HUES6 (cell line): Measurements from ENCODE around the gene NKIRAS1.
"Not testable (repeated sequence)": the region's sequence is repeated elsewhere in the genome, so short reads cannot be mapped to it uniquely, and the experiment has no call there.

Experiments
- H3K27ac ChIP-seq: 2 replicates; pipeline ENCODE4 v1.7.0; 2013; ENCODE audit warnings: low read depth, mild to moderate bottlenecking, low read length, inconsistent platforms
- H3K27me3 ChIP-seq: 2 replicates; pipeline ENCODE4 v1.6.1; 2013; ENCODE audit warnings: low read length; ENCODE audit not compliant: control insufficient read depth, insufficient read depth
- H3K36me3 ChIP-seq: 2 replicates; pipeline ENCODE4 v1.6.1; 2013; ENCODE audit warnings: low read length; ENCODE audit not compliant: control insufficient read depth, insufficient read depth
- H3K4me1 ChIP-seq: 2 replicates; pipeline ENCODE4 v1.6.1; 2013; ENCODE audit warnings: low read length; ENCODE audit not compliant: control insufficient read depth, insufficient read depth
- H3K4me3 ChIP-seq: 2 replicates; pipeline ENCODE4 v1.5.1; 2013; ENCODE audit warnings: low read depth, low read length
- H3K9ac ChIP-seq: one replicate; pipeline ENCODE4 v1.6.1; 2013; ENCODE audit warnings: mild to moderate bottlenecking, low read length
- H3K9me3 ChIP-seq: 2 replicates; pipeline ENCODE4 v1.6.1; 2013; ENCODE audit warnings: low read depth, low read length; ENCODE audit not compliant: control insufficient read depth, insufficient read depth

The NKIRAS1 gene

GRCh38 chr3:23881993-23882392, 34.8 kb downstream of the NKIRAS1 start:
- H3K4me1 ChIP-seq, H3K27ac ChIP-seq, H3K9ac ChIP-seq, H3K4me3 ChIP-seq, H3K27me3 ChIP-seq: not testable (repeated sequence)
- Histone ChIP-seq H3K9me3 (peaks cover 22% of the 10 kb centered on the region), H3K36me3 (peaks cover 24% of the 10 kb centered on the region)

GRCh38 chr3:23880703-23881339, 36.0 kb downstream of the NKIRAS1 start:
- H3K27ac ChIP-seq = no peak overlapping the region
- H3K27me3 ChIP-seq = no peaks in the 10 kb centered on the region
- no peaks in the 10 kb centered on the region for H3K4me1 ChIP-seq
- peaks cover 24% of the 10 kb centered on the region for H3K36me3 ChIP-seq
- H3K4me3 ChIP-seq = no peak overlapping the region
- H3K9ac ChIP-seq = no peak overlapping the region
- H3K9me3 ChIP-seq = peaks cover 22% of the 10 kb centered on the region

- peaks cover 24% of the 10 kb centered on the region for H3K36me3 ChIP-seq
Measured at GRCh38 chr3:23879485-23879884, 37.3 kb downstream of the NKIRAS1 start.

GRCh38 chr3:23877329-23877980, 39.3 kb downstream of the NKIRAS1 start:
- peaks cover 22% of the 10 kb centered on the region for H3K9me3 ChIP-seq
- H3K4me3 ChIP-seq = no peak overlapping the region
- H3K27me3 ChIP-seq = no peaks in the 10 kb centered on the region
- no peak overlapping the region for H3K27ac ChIP-seq
- peaks cover 22% of the 10 kb centered on the region for H3K36me3 ChIP-seq
- 0 out of 2 replicates have a peak, but pooled peaks cover 2% of the 10 kb centered on the region for H3K4me1 ChIP-seq
- H3K9ac ChIP-seq = no peak overlapping the region

More at GRCh38 chr3:23879485-23879884, 37.3 kb downstream of the NKIRAS1 start:
- Histone ChIP-seq H3K9me3 (peaks cover 22% of the 10 kb centered on the region), H3K27ac (no peak overlapping the region), H3K4me1 (0 out of 2 replicates have a peak, but pooled peaks cover 2% of the 10 kb centered on the region), H3K4me3 (no peak overlapping the region), H3K9ac (no peak overlapping the region), H3K27me3 (no peaks in the 10 kb centered on the region)

- Histone ChIP-seq H3K27me3 (no peaks in the 10 kb centered on the region), H3K27ac (no peak overlapping the region), H3K9ac (no peak overlapping the region), H3K4me1 (0 out of 2 replicates have a peak, but pooled peaks cover 2% of the 10 kb centered on the region), H3K4me3 (no peak overlapping the region), H3K36me3 (peaks cover 18% of the 10 kb centered on the region), H3K9me3 (peaks cover 22% of the 10 kb centered on the region)
Measured at GRCh38 chr3:23876923-23877322, 39.9 kb downstream of the NKIRAS1 start.

GRCh38 chr3:23875113-23875725, 41.6 kb downstream of the NKIRAS1 start:
- Histone ChIP-seq H3K4me1 (0 out of 2 replicates have a peak, but pooled peaks cover 2% of the 10 kb centered on the region), H3K9ac (no peak overlapping the region), H3K9me3 (peaks cover 22% of the 10 kb centered on the region), H3K4me3 (no peak overlapping the region), H3K27me3 (no peaks in the 10 kb centered on the region), H3K36me3 (peaks cover 15% of the 10 kb centered on the region), H3K27ac (no peak overlapping the region)

- H3K4me1 ChIP-seq = 0 out of 2 replicates have a peak, but pooled peaks cover 2% of the 10 kb centered on the region
- peaks cover 22% of the 10 kb centered on the region for H3K9me3 ChIP-seq
- H3K27me3 ChIP-seq = no peaks in the 10 kb centered on the region
- peaks cover 15% of the 10 kb centered on the region for H3K36me3 ChIP-seq
- H3K4me3 ChIP-seq = no peak overlapping the region
- no peak overlapping the region for H3K9ac ChIP-seq
- H3K27ac ChIP-seq = no peak overlapping the region
Measured at GRCh38 chr3:23874359-23875112, 42.3 kb downstream of the NKIRAS1 start.

- Histone ChIP-seq H3K9me3 (peaks cover 17% of the 10 kb centered on the region), H3K27me3 (no peaks in the 10 kb centered on the region), H3K4me3 (no peak overlapping the region), H3K27ac (no peak overlapping the region), H3K9ac (no peak overlapping the region), H3K36me3 (peaks cover 11% of the 10 kb centered on the region), H3K4me1 (0 out of 2 replicates have a peak, but pooled peaks cover 2% of the 10 kb centered on the region)
Measured at GRCh38 chr3:23873941-23874340, 42.8 kb downstream of the NKIRAS1 start.

GRCh38 chr3:23872330-23872729, 44.5 kb downstream of the NKIRAS1 start:
- Histone ChIP-seq H3K36me3 (no peaks in the 10 kb centered on the region), H3K27ac (no peak overlapping the region), H3K27me3 (no peaks in the 10 kb centered on the region), H3K4me3 (no peak overlapping the region), H3K4me1 (0 out of 2 replicates have a peak, but pooled peaks cover 2% of the 10 kb centered on the region), H3K9me3 (peaks cover 2% of the 10 kb centered on the region; the same call in 1 of the 2 replicates), H3K9ac (no peak overlapping the region)

GRCh38 chr3:23871361-23871760, 45.4 kb downstream of the NKIRAS1 start:
- H3K4me1 ChIP-seq, H3K9me3 ChIP-seq, H3K4me3 ChIP-seq, H3K36me3 ChIP-seq, H3K9ac ChIP-seq, H3K27me3 ChIP-seq, H3K27ac ChIP-seq: not testable (repeated sequence)
